Astrocyte (in vitro differentiated cells and primary cell): ENCODE measurements around the gene FYN.

Experiments
- CTCF ChIP-seq: IDR thresholded peaks from 2 replicates; pipeline ENCODE4 v1.5.1; 2011; ENCODE audit warnings: low read depth, mild to moderate bottlenecking, inconsistent platforms, low read length, moderate library complexity; ENCODE audit not compliant: insufficient read depth
- EZH2 ChIP-seq: IDR thresholded peaks from 2 replicates; pipeline ENCODE4 v1.6.1; 2012; ENCODE audit warnings: mild to moderate bottlenecking, low read length, inconsistent platforms; ENCODE audit not compliant: insufficient read depth

- TF ChIP-seq CTCF: no peak
- TF ChIP-seq EZH2: no peak
Observed at GRCh38 chr6:111714416-111715270, 158.6 kb downstream of the FYN start.
